ENCODE results near the gene ABHD17A. TPM values are rescaled to one million over a fixed set of nuclear protein-coding genes. Genes with fewer than 3 reads are reported as not detected.

Gene ABHD17A
- total and polyA plus RNA-seq, 2 of the 8 experiments (the other 6 are each of a cell fraction or from before 2014, with no cell fraction given), result 41.2 to 87.4 TPM

DNA sequence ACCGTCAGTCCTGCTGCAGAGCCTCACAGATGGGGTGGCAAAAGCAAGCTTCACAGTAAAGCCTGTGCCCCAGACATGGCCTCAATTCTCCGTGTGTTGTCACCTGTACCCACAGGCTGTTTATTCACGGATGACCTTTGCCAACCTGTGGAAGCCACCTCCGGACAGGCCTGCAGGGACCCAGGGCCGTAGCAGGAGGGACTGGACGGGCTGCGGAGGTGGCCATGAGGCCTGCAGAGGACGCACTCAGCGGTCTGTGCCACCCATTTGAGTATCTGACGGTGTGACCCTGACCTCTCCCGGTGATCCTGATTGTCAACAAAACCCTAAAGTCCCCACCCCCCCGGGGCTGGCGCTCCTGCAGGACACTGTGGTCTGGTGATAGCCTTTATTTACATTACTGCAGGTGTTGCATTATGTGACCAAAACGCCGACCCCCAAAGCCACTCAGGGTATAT lies 14.1 kb downstream of the ABHD17A start (continued):
- TF ChIP-seq CHD7 (IDR thresholded peaks at IDR 0.05; ENCODE audit: insufficient replicate concordance, low read length) (no peak), TBP (IDR thresholded peaks at IDR 0.05; ENCODE audit: low read depth, low read length) (no peak), POLR2A (IDR thresholded peaks at IDR 0.05; ENCODE audit: control extremely low read depth in 1 of 2, low read depth in 2 of 2, low read length in 2 of 2) (no peak), SP1 (IDR thresholded peaks at IDR 0.05; ENCODE audit: low read depth, low read length) (no peak), POLR2AphosphoS5 (IDR thresholded peaks at IDR 0.05; ENCODE audit: low read depth, low read length) (no peak), GTF2F1 (IDR thresholded peaks at IDR 0.05; ENCODE audit: borderline replicate concordance, low read depth, low read length) (no peak)
- TF ChIP-seq, protein P1, sequence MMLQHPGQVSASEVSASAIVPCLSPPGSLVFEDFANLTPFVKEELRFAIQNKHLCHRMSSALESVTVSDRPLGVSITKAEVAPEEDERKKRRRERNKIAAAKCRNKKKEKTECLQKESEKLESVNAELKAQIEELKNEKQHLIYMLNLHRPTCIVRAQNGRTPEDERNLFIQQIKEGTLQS (IDR thresholded peaks at IDR 0.05; ENCODE audit: insufficient read depth, low read depth, low read length), result no peak
